Measurements from ENCODE around the gene DHX40.

DNA sequence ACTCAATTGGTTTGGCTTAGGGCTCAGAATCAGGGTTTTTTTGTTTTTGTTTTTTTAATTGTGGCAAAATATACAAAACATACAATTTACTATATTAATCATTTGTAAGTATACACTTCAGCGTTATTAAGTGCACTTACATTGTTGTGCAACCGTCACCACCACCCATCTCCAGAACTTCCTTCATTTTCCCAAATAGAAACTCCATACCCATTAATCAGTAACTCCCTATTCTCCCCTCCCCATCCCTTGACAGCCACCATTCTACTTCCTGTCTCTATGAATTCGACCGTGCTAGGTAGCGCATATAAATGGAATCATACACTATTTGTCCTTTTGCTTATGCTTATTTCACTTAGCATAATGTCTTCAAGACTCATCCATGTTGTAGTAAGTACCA is 45.2 kb upstream of the DHX40 start:
- TF ChIP-seq, protein P1, sequence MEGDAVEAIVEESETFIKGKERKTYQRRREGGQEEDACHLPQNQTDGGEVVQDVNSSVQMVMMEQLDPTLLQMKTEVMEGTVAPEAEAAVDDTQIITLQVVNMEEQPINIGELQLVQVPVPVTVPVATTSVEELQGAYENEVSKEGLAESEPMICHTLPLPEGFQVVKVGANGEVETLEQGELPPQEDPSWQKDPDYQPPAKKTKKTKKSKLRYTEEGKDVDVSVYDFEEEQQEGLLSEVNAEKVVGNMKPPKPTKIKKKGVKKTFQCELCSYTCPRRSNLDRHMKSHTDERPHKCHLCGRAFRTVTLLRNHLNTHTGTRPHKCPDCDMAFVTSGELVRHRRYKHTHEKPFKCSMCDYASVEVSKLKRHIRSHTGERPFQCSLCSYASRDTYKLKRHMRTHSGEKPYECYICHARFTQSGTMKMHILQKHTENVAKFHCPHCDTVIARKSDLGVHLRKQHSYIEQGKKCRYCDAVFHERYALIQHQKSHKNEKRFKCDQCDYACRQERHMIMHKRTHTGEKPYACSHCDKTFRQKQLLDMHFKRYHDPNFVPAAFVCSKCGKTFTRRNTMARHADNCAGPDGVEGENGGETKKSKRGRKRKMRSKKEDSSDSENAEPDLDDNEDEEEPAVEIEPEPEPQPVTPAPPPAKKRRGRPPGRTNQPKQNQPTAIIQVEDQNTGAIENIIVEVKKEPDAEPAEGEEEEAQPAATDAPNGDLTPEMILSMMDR (IDR thresholded peaks at IDR 0.05; ENCODE audit: insufficient read depth, low read length, poor library complexity, severe bottlenecking), result no peak
- TF ChIP-seq EZH2phosphoT487 (conservative IDR thresholded peaks at IDR 0.05; ENCODE audit: low read length), result no peak

Data from SU-DHL-6 (cell line).